Osteocyte (in vitro differentiated cells): ENCODE data around the gene UNC119B. TPM values are rescaled to one million over a fixed set of nuclear protein-coding genes. Genes with fewer than 3 reads are reported as not detected.

ENCODE experiments used
- DNase-seq: peaks from one replicate; pipeline ENCODE4 v3.0.0; 2021; ENCODE audit warnings: mixed read lengths; ENCODE audit not compliant: unreplicated experiment; ENCODE audit errors: extremely low spot score
- H3K27ac Mint-ChIP-seq: one replicate; pipeline ENCODE4 v1.8.0; 2021; ENCODE audit warnings: mild to moderate bottlenecking, mixed read lengths; ENCODE audit not compliant: unreplicated experiment
- H3K27me3 Mint-ChIP-seq: one replicate; pipeline ENCODE4 v1.8.0; 2021; ENCODE audit warnings: mixed read lengths; ENCODE audit not compliant: unreplicated experiment
- H3K36me3 Mint-ChIP-seq: one replicate; pipeline ENCODE4 v1.8.0; 2021; ENCODE audit warnings: mixed read lengths; ENCODE audit not compliant: unreplicated experiment
- H3K4me1 Mint-ChIP-seq: one replicate; pipeline ENCODE4 v1.8.0; 2021; ENCODE audit warnings: mixed read lengths; ENCODE audit not compliant: unreplicated experiment
- H3K4me3 Mint-ChIP-seq: one replicate; pipeline ENCODE4 v1.8.0; 2021; ENCODE audit warnings: mild to moderate bottlenecking, moderate library complexity, mixed read lengths; ENCODE audit not compliant: unreplicated experiment
- H3K9me3 Mint-ChIP-seq: one replicate; pipeline ENCODE4 v1.8.0; 2021; ENCODE audit warnings: mixed read lengths; ENCODE audit not compliant: unreplicated experiment
- total RNA-seq: library from RNA; stranded (reverse); gene quantifications from 2 replicates; pipeline ENCODE4 v1.2.1, GENCODE V29; 2021
- TF ChIP-seq, protein P1 (sequence below): fragments of 200-600 bp; sonication (generic); IDR thresholded peaks from 2 replicates; pipeline ENCODE4 v1.5.0; 2021; ENCODE audit warnings: antibody characterized with exemption, mild to moderate bottlenecking, moderate library complexity

The UNC119B gene
- total RNA-seq, 1 donor from 2014 or later, result 27.9 TPM

- peak overlapping the region; percentile 90 for H3K27ac Mint-ChIP-seq
- DNase-seq, result no peak
- H3K4me3 Mint-ChIP-seq, result no peak overlapping the region
- no peaks in the 10 kb centered on the region for H3K9me3 Mint-ChIP-seq
- no peaks in the 10 kb centered on the region for H3K27me3 Mint-ChIP-seq
- peaks cover 26% of the 10 kb centered on the region for H3K4me1 Mint-ChIP-seq
- H3K36me3 Mint-ChIP-seq, result peaks cover 23% of the 10 kb centered on the region
- TF ChIP-seq, protein P1, sequence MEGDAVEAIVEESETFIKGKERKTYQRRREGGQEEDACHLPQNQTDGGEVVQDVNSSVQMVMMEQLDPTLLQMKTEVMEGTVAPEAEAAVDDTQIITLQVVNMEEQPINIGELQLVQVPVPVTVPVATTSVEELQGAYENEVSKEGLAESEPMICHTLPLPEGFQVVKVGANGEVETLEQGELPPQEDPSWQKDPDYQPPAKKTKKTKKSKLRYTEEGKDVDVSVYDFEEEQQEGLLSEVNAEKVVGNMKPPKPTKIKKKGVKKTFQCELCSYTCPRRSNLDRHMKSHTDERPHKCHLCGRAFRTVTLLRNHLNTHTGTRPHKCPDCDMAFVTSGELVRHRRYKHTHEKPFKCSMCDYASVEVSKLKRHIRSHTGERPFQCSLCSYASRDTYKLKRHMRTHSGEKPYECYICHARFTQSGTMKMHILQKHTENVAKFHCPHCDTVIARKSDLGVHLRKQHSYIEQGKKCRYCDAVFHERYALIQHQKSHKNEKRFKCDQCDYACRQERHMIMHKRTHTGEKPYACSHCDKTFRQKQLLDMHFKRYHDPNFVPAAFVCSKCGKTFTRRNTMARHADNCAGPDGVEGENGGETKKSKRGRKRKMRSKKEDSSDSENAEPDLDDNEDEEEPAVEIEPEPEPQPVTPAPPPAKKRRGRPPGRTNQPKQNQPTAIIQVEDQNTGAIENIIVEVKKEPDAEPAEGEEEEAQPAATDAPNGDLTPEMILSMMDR, result no peak
Measured at GRCh38 chr12:120760349-120761254, 50.3 kb downstream of the UNC119B start.

DNA sequence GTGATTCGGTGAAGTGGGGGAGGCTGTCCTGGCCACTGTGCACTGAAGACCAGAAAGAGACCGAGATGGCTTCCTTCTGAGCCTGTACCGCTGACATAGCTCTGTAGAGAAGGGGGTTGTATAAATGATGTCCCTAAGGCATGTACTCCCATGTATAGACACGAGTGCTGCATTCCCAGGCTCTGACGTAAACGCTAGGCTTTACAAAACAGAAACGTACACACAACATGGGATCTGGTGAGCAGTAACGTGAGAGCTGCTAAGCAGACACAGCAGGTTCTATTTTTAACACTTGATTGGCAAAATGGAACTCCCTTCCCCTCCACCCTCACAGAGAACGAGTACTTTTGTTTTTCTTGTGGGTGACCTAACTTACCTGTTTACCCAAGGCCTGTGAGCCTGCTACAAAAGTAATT lies 51.3 kb downstream of the UNC119B start:
- no peak for DNase-seq
- TF ChIP-seq, protein P1, result no peak
- no peak overlapping the region for H3K4me3 Mint-ChIP-seq
- no peaks in the 10 kb centered on the region for H3K27me3 Mint-ChIP-seq
- H3K36me3 Mint-ChIP-seq, result peaks cover 31% of the 10 kb centered on the region
- H3K4me1 Mint-ChIP-seq, result peaks cover 26% of the 10 kb centered on the region
- no peaks in the 10 kb centered on the region for H3K9me3 Mint-ChIP-seq
- peak overlapping the region; percentile 90 for H3K27ac Mint-ChIP-seq

- Mint-ChIP-seq H3K36me3 (peaks cover 36% of the 10 kb centered on the region), H3K9me3 (no peaks in the 10 kb centered on the region)
Measured at GRCh38 chr12:120762086-120762485, 51.8 kb downstream of the UNC119B start.

DNA sequence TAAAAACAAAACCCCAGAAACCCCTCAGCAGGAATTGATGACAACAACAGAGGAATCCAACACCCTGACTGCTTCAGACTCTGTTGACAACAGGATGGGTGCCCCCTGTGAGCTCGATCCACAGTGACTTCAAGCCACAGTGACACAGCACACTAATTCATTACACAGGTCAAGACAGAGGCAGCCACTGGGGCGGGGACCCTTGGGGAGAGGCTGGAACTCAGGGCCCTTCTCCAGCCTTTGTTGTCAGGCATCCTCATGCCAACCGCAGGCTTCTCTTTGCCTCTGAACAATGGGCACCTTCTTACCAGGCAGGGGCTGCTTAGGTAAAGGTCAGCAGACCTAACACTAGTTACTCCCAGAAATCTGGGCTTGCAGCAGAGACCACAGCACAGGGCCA lies 53.0 kb downstream of the UNC119B start:
- no peak for DNase-seq
- Mint-ChIP-seq H3K27ac (peak overlapping the region; percentile 38), H3K27me3 (no peaks in the 10 kb centered on the region), H3K4me3 (no peak overlapping the region), H3K36me3 (peaks cover 46% of the 10 kb centered on the region), H3K9me3 (no peaks in the 10 kb centered on the region), H3K4me1 (peaks cover 23% of the 10 kb centered on the region)
- TF ChIP-seq, protein P1, result no peak

More at GRCh38 chr12:120762086-120762485, 51.8 kb downstream of the UNC119B start:
- no peak overlapping the region for H3K4me3 Mint-ChIP-seq
- TF ChIP-seq, protein P1, result no peak
- H3K27me3 Mint-ChIP-seq, result no peaks in the 10 kb centered on the region
- peak overlapping the region; percentile 90 for H3K27ac Mint-ChIP-seq
- H3K4me1 Mint-ChIP-seq, result peaks cover 23% of the 10 kb centered on the region
- DNase-seq, result no peak

DNA sequence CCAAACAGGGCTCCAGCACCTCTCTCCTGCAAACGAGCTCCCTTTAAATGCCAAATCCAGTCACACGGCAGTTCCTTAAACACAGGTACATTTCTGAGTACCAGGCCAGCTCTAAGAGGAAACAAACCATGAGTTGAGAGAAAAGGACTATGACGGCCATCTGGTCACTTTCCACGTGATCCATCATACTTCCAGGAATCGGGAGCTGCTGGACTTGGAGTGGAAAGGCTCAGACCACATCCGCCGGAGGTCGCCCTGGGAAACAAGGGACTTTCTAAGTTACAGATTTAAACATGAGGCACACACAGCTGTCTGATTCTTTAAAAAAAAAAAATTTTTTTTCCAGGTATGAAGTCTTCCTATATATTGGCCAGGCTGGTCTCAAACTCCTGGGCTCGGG lies 54.6 kb downstream of the UNC119B start:
- Mint-ChIP-seq H3K9me3 (no peaks in the 10 kb centered on the region), H3K27me3 (no peaks in the 10 kb centered on the region), H3K27ac (no peak overlapping the region), H3K4me1 (peaks cover 23% of the 10 kb centered on the region), H3K4me3 (no peak overlapping the region), H3K36me3 (peaks cover 52% of the 10 kb centered on the region)
- DNase-seq, result no peak
- TF ChIP-seq, protein P1, result no peak
